ENCODE data around the gene ABCG4.

- no peak for TF ChIP-seq CTCF (conservative IDR thresholded peaks at IDR 0.05; ENCODE audit: low read depth, low read length)
- no peak for TF ChIP-seq EZH2 (IDR thresholded peaks at IDR 0.05; ENCODE audit: borderline replicate concordance, low read depth, low read length, poor library complexity, severe bottlenecking)
Measured at GRCh38 chr11:119181677-119182412, 33.0 kb downstream of the ABCG4 start.
